IMR-90 (cell line): ENCODE data around the gene FOSL1. TPM values are rescaled to one million over a fixed set of nuclear protein-coding genes. Genes with fewer than 3 reads are reported as not detected.

Source experiments
- ATAC-seq: fragments of 200-7000 bp; cut with Tn5 transposase; 2 replicates; pipeline ENCODE4 v1.9.1; 2020; ENCODE audit warnings: low read depth, mild to moderate bottlenecking, moderate library complexity
- BruUV-seq: library from RNA; stranded (reverse); fragments of 400-500 nt; replicated peaks from 2 replicates; lab custom pipeline; 2021; lab: Mats Ljungman, UMichigan
- CTCF ChIA-PET: fragments of 300-600 bp; formaldehyde crosslinking; extraction: SDS; loops from one replicate; lab custom pipeline; 2021; ENCODE audit warnings: antibody characterized with exemption; lab: Yijun Ruan, JAX
- POLR2A ChIA-PET: fragments of 300-600 bp; sonication (Branson Sonifier 250); formaldehyde crosslinking; loops from one replicate; lab custom pipeline; 2022; ENCODE audit warnings: antibody characterized with exemption; ENCODE audit not compliant: unreplicated experiment; lab: Charles Lee
- DNase-seq: peaks from one replicate; pipeline ENCODE4 v3.0.0; 2013
- H2AFZ ChIP-seq: replicated peaks from 2 replicates; pipeline ENCODE3; 2013; ENCODE audit warnings: low read length, mild to moderate bottlenecking; ENCODE audit not compliant: poor library complexity
- H2AK5ac ChIP-seq: 2 replicates; pipeline ENCODE4 v1.6.1; 2013; ENCODE audit warnings: low read depth, low read length, inconsistent platforms
- H2AK9ac ChIP-seq: replicated peaks from 2 replicates; pipeline ENCODE3; 2013; ENCODE audit warnings: mild to moderate bottlenecking, low read depth, low read length, moderate library complexity; ENCODE audit not compliant: poor library complexity
- H2BK120ac ChIP-seq: 2 replicates; pipeline ENCODE4 v1.6.1; 2013; ENCODE audit warnings: low read depth, low read length, inconsistent platforms
- H2BK15ac ChIP-seq: 3 replicates; pipeline ENCODE4 v1.6.1; 2013; ENCODE audit warnings: low read depth, low read length, inconsistent platforms
- H2BK20ac ChIP-seq: 2 replicates; pipeline ENCODE4 v1.6.1; 2013; ENCODE audit warnings: low read depth, mild to moderate bottlenecking, inconsistent platforms, low read length, moderate library complexity
- H2BK5ac ChIP-seq: 2 replicates; pipeline ENCODE4 v1.6.1; 2013; ENCODE audit warnings: mild to moderate bottlenecking, low read depth, low read length, inconsistent platforms; ENCODE audit not compliant: poor library complexity, severe bottlenecking
- H3K14ac ChIP-seq: replicated peaks from 2 replicates; pipeline ENCODE4 v1.6.1; 2013; ENCODE audit warnings: low read depth, low read length, inconsistent platforms
- H3K18ac ChIP-seq: 2 replicates; pipeline ENCODE4 v1.6.1; 2013; ENCODE audit warnings: low read depth, low read length, control low read depth
- H3K23ac ChIP-seq: 2 replicates; pipeline ENCODE4 v1.6.1; 2013; ENCODE audit warnings: low read depth, low read length, inconsistent platforms
- H3K27ac ChIP-seq: 2 replicates; pipeline ENCODE4 v1.5.1; 2013; ENCODE audit warnings: mild to moderate bottlenecking, control low read depth, low read length; ENCODE audit not compliant: insufficient read depth
- H3K27me3 ChIP-seq: 2 replicates; pipeline ENCODE4 v1.6.1; 2013; ENCODE audit warnings: low read length; ENCODE audit not compliant: control insufficient read depth, insufficient read depth
- H3K36me3 ChIP-seq: 2 replicates; pipeline ENCODE4 v1.6.1; 2013; ENCODE audit warnings: low read length, mixed read lengths; ENCODE audit not compliant: control insufficient read depth, insufficient read depth
- H3K4ac ChIP-seq: 2 replicates; pipeline ENCODE4 v1.6.1; 2013; ENCODE audit warnings: low read depth, low read length, inconsistent platforms
- H3K4me1 ChIP-seq: 2 replicates; pipeline ENCODE4 v1.6.1; 2013; ENCODE audit warnings: low read length, mixed read lengths; ENCODE audit not compliant: control insufficient read depth, insufficient read depth
- H3K4me2 ChIP-seq: 2 replicates; pipeline ENCODE4 v1.6.1; 2013; ENCODE audit warnings: low read depth, mild to moderate bottlenecking, control low read depth, low read length, moderate library complexity
- H3K4me3 ChIP-seq: 2 replicates; pipeline ENCODE4 v1.5.1; 2013; ENCODE audit warnings: low read depth, mild to moderate bottlenecking, control low read depth, low read length, moderate library complexity; ENCODE audit not compliant: insufficient read depth
- H3K56ac ChIP-seq: 2 replicates; pipeline ENCODE4 v1.6.1; 2013; ENCODE audit warnings: low read length, inconsistent platforms; ENCODE audit not compliant: insufficient read depth; ENCODE audit errors: extremely low read depth
- H3K79me1 ChIP-seq, 2 experiments: 2 replicates each; pipeline ENCODE4 v1.6.1; 2013; ENCODE audit warnings: low read length in 2 of 2, inconsistent platforms in 1 of 2, low read depth in 1 of 2
- H3K9ac ChIP-seq: 2 replicates; pipeline ENCODE4 v1.6.1; 2013; ENCODE audit warnings: low read depth, low read length, control low read depth
- H3K9me1 ChIP-seq: 2 replicates; pipeline ENCODE4 v1.6.1; 2013; ENCODE audit warnings: low read length, inconsistent platforms; ENCODE audit not compliant: insufficient read depth
- H3K9me3 ChIP-seq: 2 replicates; pipeline ENCODE4 v1.6.1; 2013; ENCODE audit warnings: low read length; ENCODE audit not compliant: control insufficient read depth, insufficient read depth
- H4K20me1 ChIP-seq: 2 replicates; pipeline ENCODE4 v1.6.1; 2013; ENCODE audit warnings: low read length, inconsistent platforms; ENCODE audit not compliant: insufficient read depth
- H4K5ac ChIP-seq: 2 replicates; pipeline ENCODE4 v1.6.1; 2013; ENCODE audit warnings: mild to moderate bottlenecking, low read depth, low read length, control low read depth
- H4K8ac ChIP-seq, 2 experiments: 2 replicates each; pipeline ENCODE4 v1.6.1; 2013; ENCODE audit warnings: low read depth in 2 of 2, low read length in 2 of 2, control low read depth in 1 of 2, inconsistent platforms in 1 of 2
- H4K91ac ChIP-seq: 2 replicates; pipeline ENCODE4 v1.6.1; 2013; ENCODE audit warnings: low read depth, low read length, inconsistent platforms; ENCODE audit not compliant: insufficient read depth
- CHD1 ChIP-seq: IDR thresholded peaks from 2 replicates; pipeline ENCODE4 v1.6.1; 2012; ENCODE audit warnings: low read depth, low read length, improper control_type of control experiment
- CTCF ChIP-seq: conservative IDR thresholded peaks from 2 replicates; pipeline ENCODE4 v1.5.1; 2012; ENCODE audit warnings: mild to moderate bottlenecking, low read depth, low read length, improper control_type of control experiment
- MAZ ChIP-seq: IDR thresholded peaks from 2 replicates; pipeline ENCODE4 v1.6.1; 2012; ENCODE audit warnings: low read depth, mild to moderate bottlenecking, low read length, improper control_type of control experiment, moderate library complexity, borderline replicate concordance
- POLR2A ChIP-seq: IDR thresholded peaks from 2 replicates; pipeline ENCODE4 v1.6.1; 2012; ENCODE audit warnings: mild to moderate bottlenecking, low read depth, low read length
- RCOR1 ChIP-seq: IDR thresholded peaks from 2 replicates; pipeline ENCODE4 v1.6.1; 2012; ENCODE audit warnings: mild to moderate bottlenecking, low read length, improper control_type of control experiment; ENCODE audit not compliant: insufficient replicate concordance
- WGBS, 2 experiments: methylation state at CpG; one replicate each; pipeline versions ENCODE4 v1.1.5 to v1.1.7; 2013; ENCODE audit warnings: missing lambda C conversion rate in 2 of 2; ENCODE audit not compliant: insufficient read length in 1 of 2; ENCODE audit errors: extremely low coverage in 2 of 2; 5-methylcytosine and 5-hydroxymethylcytosine counted together
- dilution Hi-C: fragments of 300-500 bp; cut with HindIII; formaldehyde crosslinking; loops from one replicate; pipeline ENCODE4 v1.14.3; 2018; ENCODE audit warnings: low sequenced_read_pairs; ENCODE audit not compliant: unreplicated experiment
- in situ Hi-C: fragments of 300-500 bp; cut with MboI; formaldehyde crosslinking; loops from 3 replicates; pipeline ENCODE4 v1.14.3; 2019; ENCODE audit warnings: low sequenced_read_pairs, inconsistent platforms, mixed read lengths
- intact Hi-C: fragments of 100-400 bp; cut with micrococcal nuclease; formaldehyde crosslinking; loops from 2 replicates; pipeline ENCODE4 v1.10.0; 2022
- polyA plus RNA-seq, 3 experiments: library from polyadenylated mRNA; depleted of rRNA; stranded (reverse); fragments of >200 nt; gene quantifications; 2 replicates each; pipeline ENCODE4 v1.2.3, GENCODE V29; 2012; ENCODE audit warnings: low replicate concordance in 1 of 3
- total RNA-seq: library from RNA; depleted of rRNA; stranded (reverse); fragments of >200 nt; gene quantifications from 2 replicates; pipeline ENCODE4 v1.2.3, GENCODE V29; 2012

Gene FOSL1
- total and polyA plus RNA-seq, 2 of the 4 experiments (the other 2 are of a cell fraction): 17.2 to 107 TPM

- peak; percentile 98 for TF ChIP-seq MAZ
These were observed 19.0 kb upstream of the FOSL1 start, which contains the start of gene DRAP1 (continued) for GRCh38 chr11:65919141-65919572.

- H3K9me1 ChIP-seq: peaks cover 30% of the 10 kb centered on the region
- CTCF ChIA-PET: no interaction called here
- intact Hi-C loops: loop anchor here (5.0 kb wide), 1 partner anchor 44 kb away; the partner anchor contains the start of gene SART1
These were observed 18.3 kb upstream of the FOSL1 start, which contains the start of gene C11orf68 for GRCh38 chr11:65918211-65919140. Gene C11orf68, minus strand, starts transcription at chr11:65919062. Its CDS starts 31 bp downstream, at chr11:65919031.

More at GRCh38 chr11:65918211-65919140, 18.3 kb upstream of the FOSL1 start, which contains the start of gene C11orf68:
- Histone ChIP-seq H3K27me3 (no peaks in the 10 kb centered on the region), H3K9ac (peak within 1 kb of the TSS; percentile 100), H3K9me3 (no peaks in the 10 kb centered on the region), H2BK5ac (peak within 1 kb of the TSS; percentile 96), H3K18ac (peak within 1 kb of the TSS; percentile 99), H3K4me1 (peaks cover 42% of the 10 kb centered on the region), H4K20me1 (peaks cover 11% of the 10 kb centered on the region), H2AFZ (peak within 1 kb of the TSS; percentile 94), H2AK5ac (peak within 1 kb of the TSS; percentile 99), H3K79me1 (peaks cover 23 to 60% of the 10 kb centered on the region in 2 experiments), H3K56ac (peak within 1 kb of the TSS; percentile 93), H3K36me3 (peaks cover 35% of the 10 kb centered on the region), H2BK120ac (peak within 1 kb of the TSS; percentile 100), H2BK20ac (peak within 1 kb of the TSS; percentile 79), H2BK15ac (peak within 1 kb of the TSS; percentile 56), H3K4ac (peak within 1 kb of the TSS; percentile 98), H3K27ac (peak within 1 kb of the TSS; percentile 93), H4K91ac (peak within 1 kb of the TSS; percentile 97), H3K23ac (peak within 1 kb of the TSS; percentile 97), H3K4me2 (peak within 1 kb of the TSS; percentile 96), H2AK9ac (peak within 1 kb of the TSS; percentile 100), H4K5ac (peak within 1 kb of the TSS; percentile 99), H3K4me3 (peak within 1 kb of the TSS; percentile 100), H4K8ac (peak within 1 kb of the TSS; percentile 64 to 97), H3K14ac (peak within 1 kb of the TSS; percentile 95)
- 3% methylated on average over 33 of the region's 77 CpGs; no CpG with 5 or more reads in 1 of the 2 experiments for WGBS, 2 experiments
- no TSS peak for BruUV-seq
- DNase-seq (no peak), ATAC-seq (peak; percentile 0)
- dilution Hi-C loops (no loop called here), in situ Hi-C loops (no loop called here)
- POLR2A ChIA-PET: interaction anchor here (0.6 to 1.4 kb wide), 3 partner anchors 12 to 28 kb away, joined by 3 to 7 read pairs (median 4); partner anchors contain the start of gene CCDC85B
- TF ChIP-seq RCOR1: peak; percentile 60
- peak; percentile 25; the same call in 1 of the 2 replicates for TF ChIP-seq CHD1
- TF ChIP-seq POLR2A: peak; percentile 68
- no peak for TF ChIP-seq CTCF
